Ovary (tissue), 3 donors: ENCODE data around the gene NAV2.

Experiments used
- POLR2A ChIP-seq: fragments of 450-650 bp; IDR thresholded peaks from one replicate; pipeline ENCODE4 v1.6.1; 2017; ENCODE audit warnings: antibody characterized with exemption, mild to moderate bottlenecking, moderate library complexity
- TF ChIP-seq, protein P1 (sequence below), 3 donors: fragments of 450-650 bp in 2 of 3; fragments of 200-600 bp in 1 of 3; IDR thresholded peaks; one replicate each; pipeline versions ENCODE4 v1.5.1 to v1.8.0; 2016 to 2022; ENCODE audit warnings: antibody characterized with exemption in 3 of 3, mild to moderate bottlenecking in 1 of 3
- donor health status: DM: no; HTN: no; CAD: no.

DNA sequence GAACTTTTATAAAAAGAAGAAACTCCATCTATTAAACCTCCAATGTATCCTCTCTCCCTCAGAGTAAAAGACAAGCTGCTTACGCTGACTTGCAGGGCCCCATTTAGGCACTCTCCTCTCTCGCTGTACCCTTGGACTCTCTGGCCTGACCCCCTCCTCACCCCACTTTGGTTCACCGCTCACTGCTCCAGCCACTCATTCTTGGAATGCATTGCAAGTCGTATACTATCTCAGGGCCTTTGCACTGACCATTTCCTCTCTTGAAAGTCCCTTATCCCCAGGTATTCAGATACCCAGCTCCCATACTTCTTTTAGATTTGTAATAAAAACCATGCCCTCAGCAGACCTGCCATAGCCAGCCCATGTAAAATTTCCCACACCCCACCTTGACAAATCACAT is 308.1 kb downstream of the NAV2 start:
- TF ChIP-seq, protein P1, sequence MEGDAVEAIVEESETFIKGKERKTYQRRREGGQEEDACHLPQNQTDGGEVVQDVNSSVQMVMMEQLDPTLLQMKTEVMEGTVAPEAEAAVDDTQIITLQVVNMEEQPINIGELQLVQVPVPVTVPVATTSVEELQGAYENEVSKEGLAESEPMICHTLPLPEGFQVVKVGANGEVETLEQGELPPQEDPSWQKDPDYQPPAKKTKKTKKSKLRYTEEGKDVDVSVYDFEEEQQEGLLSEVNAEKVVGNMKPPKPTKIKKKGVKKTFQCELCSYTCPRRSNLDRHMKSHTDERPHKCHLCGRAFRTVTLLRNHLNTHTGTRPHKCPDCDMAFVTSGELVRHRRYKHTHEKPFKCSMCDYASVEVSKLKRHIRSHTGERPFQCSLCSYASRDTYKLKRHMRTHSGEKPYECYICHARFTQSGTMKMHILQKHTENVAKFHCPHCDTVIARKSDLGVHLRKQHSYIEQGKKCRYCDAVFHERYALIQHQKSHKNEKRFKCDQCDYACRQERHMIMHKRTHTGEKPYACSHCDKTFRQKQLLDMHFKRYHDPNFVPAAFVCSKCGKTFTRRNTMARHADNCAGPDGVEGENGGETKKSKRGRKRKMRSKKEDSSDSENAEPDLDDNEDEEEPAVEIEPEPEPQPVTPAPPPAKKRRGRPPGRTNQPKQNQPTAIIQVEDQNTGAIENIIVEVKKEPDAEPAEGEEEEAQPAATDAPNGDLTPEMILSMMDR (IDR thresholded peaks at IDR 0.05), result no peak
- TF ChIP-seq POLR2A, result no peak
